ENCODE data around the gene DLX1. TPM values are rescaled to one million over a fixed set of nuclear protein-coding genes. Genes with fewer than 3 reads are reported as not detected.
"Not testable (repeated sequence)": the region's sequence is repeated elsewhere in the genome, so short reads cannot be mapped to it uniquely, and the experiment has no call there.

Gene DLX1
- total RNA-seq, 1 donor from 2014 or later, result not detected

DNA sequence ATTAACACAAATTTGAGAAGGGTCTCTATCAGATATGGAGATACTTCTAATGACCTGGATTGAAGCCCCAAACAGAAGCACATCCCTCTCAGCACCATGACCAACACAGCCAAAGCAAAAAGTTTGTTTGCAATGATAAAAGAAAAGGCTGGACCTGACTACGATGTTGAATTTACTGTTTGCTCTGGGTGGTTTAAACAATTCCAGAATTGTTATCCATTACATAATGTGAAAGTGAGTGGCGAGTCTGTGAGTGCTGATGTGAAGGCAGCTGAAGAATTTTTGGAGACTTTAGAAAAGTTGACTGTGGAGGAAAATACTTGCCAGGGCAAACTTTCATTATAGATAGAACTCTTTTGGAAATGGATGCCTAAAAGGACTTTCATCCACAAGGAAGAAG lies 34.8 kb downstream of the DLX1 start:
- ATAC-seq, result no peak

DNA sequence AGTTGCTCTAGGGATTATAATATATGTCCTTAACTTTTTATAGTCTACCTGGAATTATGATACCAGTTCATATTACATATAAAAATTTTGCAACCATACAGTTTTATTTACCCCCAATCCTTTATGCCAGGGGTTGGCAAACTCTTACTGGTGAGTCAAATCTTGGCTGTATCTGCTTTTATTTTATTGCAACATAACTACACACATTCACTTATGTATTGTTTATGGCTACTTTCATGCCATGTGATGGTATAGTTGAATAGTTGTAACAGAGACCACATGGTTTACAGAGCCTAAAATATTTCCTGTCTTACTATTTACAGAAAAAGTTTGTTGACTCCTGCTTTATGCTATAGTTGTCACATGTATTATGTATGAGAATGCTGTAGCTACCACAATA lies 43.2 kb downstream of the DLX1 start:
- peak; percentile 73 for ATAC-seq

DNA sequence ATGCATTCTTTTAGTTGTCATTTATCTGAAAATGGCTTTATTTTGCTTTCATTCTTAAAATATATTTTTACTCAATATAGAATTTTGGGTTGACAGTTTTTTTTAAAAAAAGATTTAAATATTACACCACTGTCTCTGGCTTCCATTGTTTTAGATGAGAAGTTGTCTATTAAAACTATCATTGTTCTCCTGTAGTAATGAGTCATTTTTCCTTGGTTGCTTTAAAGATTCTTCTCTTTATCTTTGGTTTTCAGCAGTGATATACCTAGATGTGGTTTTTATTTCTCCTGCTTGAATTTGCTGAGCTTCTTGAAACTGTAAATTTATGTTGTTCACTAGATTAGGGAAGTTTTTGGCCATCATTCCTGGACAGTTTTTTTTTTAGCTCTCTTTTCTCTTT lies 44.1 kb downstream of the DLX1 start:
- no peak for ATAC-seq

DNA sequence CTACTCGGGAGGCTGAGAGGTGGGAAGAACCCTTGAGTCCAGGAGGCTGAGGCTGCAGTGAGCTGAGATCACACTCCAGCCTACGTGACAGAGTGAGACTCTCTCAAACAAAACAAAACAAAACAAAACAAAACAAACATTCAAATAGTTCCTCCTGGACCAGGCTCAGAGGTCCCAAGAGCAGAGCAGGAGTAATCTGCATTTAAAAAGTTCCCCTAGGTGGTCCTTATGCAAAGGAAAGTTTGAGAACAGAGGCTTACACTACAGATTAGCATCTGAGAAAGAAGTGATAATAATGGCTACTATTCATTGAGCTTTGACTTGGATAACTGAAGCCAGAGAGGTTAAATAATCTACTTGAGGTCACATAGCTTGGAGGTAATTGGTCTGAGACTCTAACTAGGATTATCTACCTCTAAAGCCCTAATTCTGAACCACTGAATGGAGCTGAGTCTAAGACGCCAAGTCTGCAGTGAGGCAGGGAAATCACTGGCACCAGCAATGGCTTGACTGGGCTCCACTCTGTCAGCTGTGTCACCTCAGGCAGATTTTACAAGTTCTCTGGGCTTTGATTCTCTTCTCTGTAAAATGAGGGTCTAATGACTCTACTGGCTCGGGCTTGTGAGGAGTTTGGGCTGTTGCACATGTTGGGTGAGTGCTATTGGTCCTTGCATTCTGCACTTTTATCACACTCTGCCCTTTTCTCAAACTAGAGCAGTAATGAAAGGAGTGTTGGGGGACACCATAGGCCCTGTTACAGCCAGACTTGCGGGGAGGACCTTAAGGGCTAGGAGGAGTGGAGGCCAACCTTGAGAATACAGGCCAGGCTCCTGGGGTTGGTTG lies 46.6 kb downstream of the DLX1 start:
- no peak for ATAC-seq

DNA sequence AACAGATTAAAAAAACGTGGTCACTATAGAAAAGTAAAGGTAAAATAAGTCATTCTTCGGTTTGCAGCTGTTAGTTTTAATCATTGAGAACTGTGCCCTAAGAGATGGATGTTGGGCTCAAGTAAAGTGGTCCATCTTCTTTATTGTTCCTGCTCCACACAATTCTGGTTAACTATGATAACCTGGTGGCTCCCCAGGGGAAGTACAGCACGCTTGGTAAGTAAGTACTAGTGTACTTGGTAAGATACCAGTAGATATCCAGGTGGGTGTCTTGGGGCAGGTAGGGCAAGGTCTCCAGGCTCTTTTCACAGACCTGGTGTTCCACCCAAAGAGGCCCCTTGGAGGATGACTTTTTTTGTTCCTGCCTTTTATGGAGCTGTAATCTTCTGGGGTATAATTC lies 49.0 kb downstream of the DLX1 start:
- ATAC-seq, result no peak

DNA sequence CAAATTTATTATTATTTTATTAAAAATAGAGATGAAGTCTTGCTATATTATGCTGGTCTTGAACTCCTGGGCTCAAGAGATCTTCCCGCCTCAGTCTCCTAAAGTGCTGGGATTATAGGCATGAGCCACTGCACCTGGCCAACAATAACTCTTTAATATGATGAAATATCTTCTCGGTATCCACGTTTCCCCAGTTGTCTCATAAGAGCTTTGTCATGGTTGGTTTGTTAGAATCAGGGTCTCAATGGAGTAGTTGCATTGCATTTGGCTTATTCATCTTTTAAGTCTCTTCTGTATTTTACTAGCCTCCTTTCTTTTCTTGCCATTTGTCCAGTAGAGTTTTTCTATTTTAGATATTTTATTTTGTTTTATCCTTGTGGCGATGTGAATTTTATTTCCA lies 50.1 kb downstream of the DLX1 start:
- ATAC-seq, result no peak

DNA sequence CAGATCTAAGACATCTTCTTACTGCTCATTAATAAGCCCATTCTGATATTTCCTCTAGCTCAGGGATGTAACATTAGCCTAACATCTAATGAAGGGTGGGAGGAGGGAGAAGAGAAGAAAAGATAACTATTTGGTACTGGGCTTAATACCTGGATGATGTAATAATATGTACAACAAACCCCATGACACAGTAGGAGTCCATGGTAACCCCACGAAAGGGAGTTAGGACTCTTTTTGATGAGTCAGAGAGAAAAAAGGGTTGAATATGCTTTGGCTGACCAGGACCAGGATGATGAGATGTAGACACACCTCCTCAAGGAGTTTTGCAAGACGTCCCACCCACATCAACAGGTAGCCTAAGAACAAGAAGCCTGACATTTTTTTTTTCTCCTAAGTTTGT lies 51.8 kb downstream of the DLX1 start:
- ATAC-seq, result no peak

DNA sequence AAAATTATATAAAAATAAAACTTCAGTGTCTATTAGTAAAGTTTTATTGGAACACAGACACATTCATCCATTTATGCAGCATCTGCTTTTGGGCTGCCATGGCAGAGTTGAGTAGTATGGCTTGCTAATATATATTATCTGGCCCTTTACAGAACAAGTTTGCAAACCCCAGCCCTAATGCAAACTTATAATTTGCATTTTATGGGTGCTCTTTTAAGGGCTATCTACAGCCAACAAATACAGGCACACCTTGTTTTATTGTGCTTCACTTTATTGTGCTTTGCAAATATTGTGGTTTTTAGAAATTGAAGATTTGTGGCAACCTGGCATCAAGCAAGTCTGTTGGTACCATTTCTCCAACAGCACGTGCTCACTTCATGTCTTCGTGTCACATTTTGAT lies 52.6 kb downstream of the DLX1 start:
- ATAC-seq, result no peak

DNA sequence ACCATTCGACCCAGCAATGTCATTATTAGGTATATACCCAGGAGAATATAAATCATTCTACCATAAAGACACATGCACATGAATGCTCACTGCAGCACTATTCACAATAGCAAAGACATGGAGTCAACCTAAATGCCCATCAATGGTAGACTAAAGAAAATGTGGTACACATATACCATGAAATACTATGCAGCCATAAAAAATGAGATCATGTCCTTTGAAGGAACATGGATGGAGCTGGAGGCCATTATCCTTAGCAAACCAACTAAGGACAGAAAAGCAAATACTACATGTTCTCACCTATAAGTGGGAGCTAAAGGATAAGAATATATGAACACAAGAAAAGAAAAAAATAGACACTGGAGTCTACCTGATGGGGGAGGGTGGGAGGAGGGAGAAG lies 53.4 kb downstream of the DLX1 start:
- ATAC-seq, result not testable (repeated sequence)

Other genes starting within 250 kb of the DLX1 start
- 12.2 TPM for gene SLC25A12, start 191.3 kb upstream of the DLX1 start, total RNA-seq
- 25.3 TPM for gene HAT1, start 163.0 kb upstream of the DLX1 start, total RNA-seq
- 3.5 TPM for gene METAP1D, start 85.6 kb upstream of the DLX1 start, total RNA-seq
- not detected for gene DLX2, start 17.4 kb downstream of the DLX1 start, total RNA-seq

Measured in esophagus mucosa (tissue), 1 donor.